ENCODE measurements around the gene SRF.

The SRF gene

GRCh38 chr6:43170931-43171706 is at the start of gene SRF:
Gene SRF (plus strand): TSS chr6:43171269. CDS start chr6:43171657, 388 bp downstream.
- Histone ChIP-seq H3K27me3 (ENCODE audit: control insufficient read depth in 1 of 2, insufficient read depth in 2 of 2, low read length in 2 of 2) (no peaks in the 10 kb centered on the region), H3K9me3 (ENCODE audit: control insufficient read depth in 2 of 2, low read length in 2 of 2) (no peaks in the 10 kb centered on the region), H3K4me1 (ENCODE audit: control insufficient read depth, insufficient read depth, low read length) (peaks cover 42% of the 10 kb centered on the region), H3K27ac (ENCODE audit: low read length) (peak within 1 kb of the TSS; percentile 100), H3K36me3 (ENCODE audit: control insufficient read depth in 2 of 2, insufficient read depth in 2 of 2, low read length in 2 of 2) (peaks cover 11 to 12% of the 10 kb centered on the region in 2 donors), H3K4me3 (ENCODE audit: low read length in 2 of 2) (peak within 1 kb of the TSS; percentile 97 to 98), H3K9ac (ENCODE audit: low read length in 2 of 2) (peak within 1 kb of the TSS; percentile 96 to 97)

GRCh38 chr6:43122146-43122545 is 48.9 kb upstream of the SRF start:
- H3K4me1 ChIP-seq (ENCODE audit: control insufficient read depth, insufficient read depth, low read length) = peaks cover 10% of the 10 kb centered on the region
- H3K9me3 ChIP-seq (ENCODE audit: control insufficient read depth in 2 of 2, low read length in 2 of 2) = no peaks in the 10 kb centered on the region
- H3K9ac ChIP-seq (ENCODE audit: low read length in 2 of 2) = no peak overlapping the region
- no peaks in the 10 kb centered on the region for H3K36me3 ChIP-seq (ENCODE audit: control insufficient read depth in 2 of 2, insufficient read depth in 2 of 2, low read length in 2 of 2)
- H3K27ac ChIP-seq (ENCODE audit: low read length) = no peak overlapping the region
- H3K27me3 ChIP-seq (ENCODE audit: control insufficient read depth in 1 of 2, insufficient read depth in 2 of 2, low read length in 2 of 2) = peaks cover 0 to 7% of the 10 kb centered on the region in 2 donors
- H3K4me3 ChIP-seq (ENCODE audit: low read length in 2 of 2) = no peak overlapping the region

- peak overlapping the region in 1 of 2 donors; percentile 47 for H3K4me3 ChIP-seq (ENCODE audit: low read length in 2 of 2)
Observed at GRCh38 chr6:43123461-43124314, 47.4 kb upstream of the SRF start.

GRCh38 chr6:43124481-43124880 is 46.6 kb upstream of the SRF start:
- Histone ChIP-seq H3K36me3 (ENCODE audit: control insufficient read depth in 2 of 2, insufficient read depth in 2 of 2, low read length in 2 of 2) (no peaks in the 10 kb centered on the region), H3K4me1 (ENCODE audit: control insufficient read depth, insufficient read depth, low read length) (peaks cover 13% of the 10 kb centered on the region), H3K27me3 (ENCODE audit: control insufficient read depth in 1 of 2, insufficient read depth in 2 of 2, low read length in 2 of 2) (peaks cover 0 to 8% of the 10 kb centered on the region in 2 donors), H3K27ac (ENCODE audit: low read length) (no peak overlapping the region), H3K9me3 (ENCODE audit: control insufficient read depth in 2 of 2, low read length in 2 of 2) (no peaks in the 10 kb centered on the region), H3K4me3 (ENCODE audit: low read length in 2 of 2) (no peak overlapping the region), H3K9ac (ENCODE audit: low read length in 2 of 2) (no peak overlapping the region)

More at GRCh38 chr6:43123461-43124314, 47.4 kb upstream of the SRF start:
- Histone ChIP-seq H3K27ac (ENCODE audit: low read length) (no peak overlapping the region), H3K9ac (ENCODE audit: low read length in 2 of 2) (peak overlapping the region in 1 of 2 donors; percentile 21), H3K27me3 (ENCODE audit: control insufficient read depth in 1 of 2, insufficient read depth in 2 of 2, low read length in 2 of 2) (peaks cover 0 to 7% of the 10 kb centered on the region in 2 donors), H3K36me3 (ENCODE audit: control insufficient read depth in 2 of 2, insufficient read depth in 2 of 2, low read length in 2 of 2) (no peaks in the 10 kb centered on the region), H3K9me3 (ENCODE audit: control insufficient read depth in 2 of 2, low read length in 2 of 2) (no peaks in the 10 kb centered on the region), H3K4me1 (ENCODE audit: control insufficient read depth, insufficient read depth, low read length) (peaks cover 10% of the 10 kb centered on the region)

- Histone ChIP-seq H3K27me3 (ENCODE audit: control insufficient read depth in 1 of 2, insufficient read depth in 2 of 2, low read length in 2 of 2) (peaks cover 0 to 7% of the 10 kb centered on the region in 2 donors), H3K4me1 (ENCODE audit: control insufficient read depth, insufficient read depth, low read length) (peaks cover 11% of the 10 kb centered on the region), H3K9me3 (ENCODE audit: control insufficient read depth in 2 of 2, low read length in 2 of 2) (no peaks in the 10 kb centered on the region), H3K36me3 (ENCODE audit: control insufficient read depth in 2 of 2, insufficient read depth in 2 of 2, low read length in 2 of 2) (no peaks in the 10 kb centered on the region), H3K9ac (ENCODE audit: low read length in 2 of 2) (no peak overlapping the region), H3K27ac (ENCODE audit: low read length) (no peak overlapping the region), H3K4me3 (ENCODE audit: low read length in 2 of 2) (no peak overlapping the region)
Observed at GRCh38 chr6:43125119-43125518, 46.0 kb upstream of the SRF start.

- Histone ChIP-seq H3K9me3 (ENCODE audit: control insufficient read depth in 2 of 2, low read length in 2 of 2) (no peaks in the 10 kb centered on the region), H3K27me3 (ENCODE audit: control insufficient read depth in 1 of 2, insufficient read depth in 2 of 2, low read length in 2 of 2) (peaks cover 0 to 10% of the 10 kb centered on the region in 2 donors), H3K27ac (ENCODE audit: low read length) (no peak overlapping the region), H3K4me1 (ENCODE audit: control insufficient read depth, insufficient read depth, low read length) (peaks cover 11% of the 10 kb centered on the region), H3K36me3 (ENCODE audit: control insufficient read depth in 2 of 2, insufficient read depth in 2 of 2, low read length in 2 of 2) (no peaks in the 10 kb centered on the region), H3K9ac (ENCODE audit: low read length in 2 of 2) (no peak overlapping the region), H3K4me3 (ENCODE audit: low read length in 2 of 2) (no peak overlapping the region)
Observed at GRCh38 chr6:43125555-43125954, 45.5 kb upstream of the SRF start.

GRCh38 chr6:43127180-43127579 is 43.9 kb upstream of the SRF start:
- no peak overlapping the region for H3K27ac ChIP-seq (ENCODE audit: low read length)
- H3K36me3 ChIP-seq (ENCODE audit: control insufficient read depth in 2 of 2, insufficient read depth in 2 of 2, low read length in 2 of 2) = no peaks in the 10 kb centered on the region
- H3K4me3 ChIP-seq (ENCODE audit: low read length in 2 of 2) = no peak overlapping the region
- H3K9ac ChIP-seq (ENCODE audit: low read length in 2 of 2) = no peak overlapping the region
- H3K9me3 ChIP-seq (ENCODE audit: control insufficient read depth in 2 of 2, low read length in 2 of 2) = no peaks in the 10 kb centered on the region
- H3K27me3 ChIP-seq (ENCODE audit: control insufficient read depth in 1 of 2, insufficient read depth in 2 of 2, low read length in 2 of 2) = peaks cover 0 to 8% of the 10 kb centered on the region in 2 donors
- H3K4me1 ChIP-seq (ENCODE audit: control insufficient read depth, insufficient read depth, low read length) = peaks cover 8% of the 10 kb centered on the region

- H3K27ac ChIP-seq (ENCODE audit: low read length) = no peak overlapping the region
- peaks cover 8% of the 10 kb centered on the region for H3K4me1 ChIP-seq (ENCODE audit: control insufficient read depth, insufficient read depth, low read length)
Observed at GRCh38 chr6:43127877-43128276, 43.2 kb upstream of the SRF start.

GRCh38 chr6:43128926-43129325 is 42.1 kb upstream of the SRF start:
- H3K27me3 ChIP-seq (ENCODE audit: control insufficient read depth in 1 of 2, insufficient read depth in 2 of 2, low read length in 2 of 2) = peaks cover 0 to 12% of the 10 kb centered on the region in 2 donors
- H3K9me3 ChIP-seq (ENCODE audit: control insufficient read depth in 2 of 2, low read length in 2 of 2) = no peaks in the 10 kb centered on the region
- peaks cover 3% of the 10 kb centered on the region for H3K4me1 ChIP-seq (ENCODE audit: control insufficient read depth, insufficient read depth, low read length)
- no peak overlapping the region for H3K4me3 ChIP-seq (ENCODE audit: low read length in 2 of 2)
- H3K27ac ChIP-seq (ENCODE audit: low read length) = no peak overlapping the region
- no peaks in the 10 kb centered on the region for H3K36me3 ChIP-seq (ENCODE audit: control insufficient read depth in 2 of 2, insufficient read depth in 2 of 2, low read length in 2 of 2)
- H3K9ac ChIP-seq (ENCODE audit: low read length in 2 of 2) = no peak overlapping the region

More at GRCh38 chr6:43127877-43128276, 43.2 kb upstream of the SRF start:
- peaks cover 0 to 12% of the 10 kb centered on the region in 2 donors for H3K27me3 ChIP-seq (ENCODE audit: control insufficient read depth in 1 of 2, insufficient read depth in 2 of 2, low read length in 2 of 2)
- H3K9me3 ChIP-seq (ENCODE audit: control insufficient read depth in 2 of 2, low read length in 2 of 2) = no peaks in the 10 kb centered on the region
- no peak overlapping the region for H3K9ac ChIP-seq (ENCODE audit: low read length in 2 of 2)
- H3K36me3 ChIP-seq (ENCODE audit: control insufficient read depth in 2 of 2, insufficient read depth in 2 of 2, low read length in 2 of 2) = no peaks in the 10 kb centered on the region
- no peak overlapping the region for H3K4me3 ChIP-seq (ENCODE audit: low read length in 2 of 2)

- H3K36me3 ChIP-seq (ENCODE audit: control insufficient read depth in 2 of 2, insufficient read depth in 2 of 2, low read length in 2 of 2) = no peaks in the 10 kb centered on the region
- no peak overlapping the region for H3K9ac ChIP-seq (ENCODE audit: low read length in 2 of 2)
- H3K27ac ChIP-seq (ENCODE audit: low read length) = no peak overlapping the region
- no peaks in the 10 kb centered on the region for H3K9me3 ChIP-seq (ENCODE audit: control insufficient read depth in 2 of 2, low read length in 2 of 2)
- no peak overlapping the region for H3K4me3 ChIP-seq (ENCODE audit: low read length in 2 of 2)
- peaks cover 3% of the 10 kb centered on the region for H3K4me1 ChIP-seq (ENCODE audit: control insufficient read depth, insufficient read depth, low read length)
- peaks cover 0 to 12% of the 10 kb centered on the region in 2 donors for H3K27me3 ChIP-seq (ENCODE audit: control insufficient read depth in 1 of 2, insufficient read depth in 2 of 2, low read length in 2 of 2)
Observed at GRCh38 chr6:43129434-43130194, 41.5 kb upstream of the SRF start.
